GM19372 (cell line): ENCODE results near the gene PCDHGC3.
"Not testable (repeated sequence)": the region's sequence is repeated elsewhere in the genome, so short reads cannot be mapped to it uniquely, and the experiment has no call there.

Experiments
- ATAC-seq: cut with Tn5 transposase; IDR thresholded peaks from one replicate; pipeline ENCODE4 v1.9.1; 2021; ENCODE audit warnings: mild to moderate bottlenecking, low read depth, moderate library complexity; ENCODE audit not compliant: unreplicated experiment

The PCDHGC3 gene

DNA sequence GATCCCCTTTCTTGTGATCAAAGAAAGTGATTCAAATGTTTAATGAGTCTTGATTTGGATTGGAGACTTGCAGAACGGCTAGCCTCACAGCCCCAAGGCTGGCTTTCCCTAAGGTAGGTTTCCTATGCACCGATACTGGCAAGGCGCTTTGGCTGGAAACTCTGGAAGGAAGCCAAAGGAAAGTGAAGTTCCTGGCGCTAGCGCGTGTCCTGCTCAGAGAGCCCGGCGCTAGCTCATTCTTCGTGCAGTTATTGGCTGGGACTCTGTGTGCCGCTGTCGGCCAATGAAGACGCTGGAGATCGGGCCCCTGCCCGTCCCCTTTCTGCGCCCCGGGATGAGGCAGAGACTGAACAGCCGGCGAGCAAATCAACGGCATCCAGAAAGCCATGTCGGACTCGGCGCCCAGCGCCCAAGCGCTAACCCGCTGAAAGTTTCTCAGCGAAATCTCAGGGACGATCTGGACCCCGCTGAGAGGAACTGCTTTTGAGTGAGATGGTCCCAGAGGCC, at the start of gene PCDHGC3:
PCDHGC3 (plus strand) TSS at position 342 of the 507 bp plus-strand sequence; CDS start at position 493, 151 bp downstream.
- peak; percentile 95 for ATAC-seq

DNA sequence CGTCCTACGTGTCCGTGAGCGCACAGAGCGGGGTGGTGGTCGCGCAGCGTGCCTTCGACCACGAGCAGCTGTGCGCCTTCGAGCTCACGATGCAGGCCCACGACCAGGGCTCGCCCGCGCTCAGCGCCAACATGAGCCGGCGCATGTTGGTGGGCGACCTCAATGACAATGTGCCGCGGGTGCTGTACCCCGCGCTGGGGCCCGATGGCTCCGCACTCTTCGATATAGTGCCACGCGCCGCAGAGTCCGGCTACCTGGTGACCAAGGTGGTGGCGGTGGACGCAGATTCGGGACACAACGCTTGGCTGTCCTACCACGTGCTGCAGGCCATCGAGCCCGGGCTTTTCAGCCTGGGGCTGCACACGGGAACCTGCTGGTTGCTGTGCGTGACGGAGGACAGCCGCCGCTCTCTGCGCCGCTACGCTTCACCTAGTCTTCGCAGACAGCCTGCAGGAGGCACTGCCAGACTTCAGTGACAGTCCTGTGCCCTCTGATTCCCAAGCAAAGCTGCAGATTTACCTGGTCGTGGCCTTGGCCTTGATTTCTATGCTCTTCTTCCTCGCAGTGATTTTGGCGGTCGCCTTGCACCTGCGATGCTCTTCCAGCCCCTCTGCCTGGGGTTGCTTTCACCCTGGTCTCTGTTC, 47.9 kb upstream of the PCDHGC3 start:
- no peak for ATAC-seq

GRCh38 chr5:141430332-141431113, 45.2 kb upstream of the PCDHGC3 start, which contains the start of gene PCDHGA12:
PCDHGA12 (plus strand) TSS chr5:141430507; CDS start chr5:141430760, 253 bp downstream.
- peak; percentile 89 for ATAC-seq

DNA sequence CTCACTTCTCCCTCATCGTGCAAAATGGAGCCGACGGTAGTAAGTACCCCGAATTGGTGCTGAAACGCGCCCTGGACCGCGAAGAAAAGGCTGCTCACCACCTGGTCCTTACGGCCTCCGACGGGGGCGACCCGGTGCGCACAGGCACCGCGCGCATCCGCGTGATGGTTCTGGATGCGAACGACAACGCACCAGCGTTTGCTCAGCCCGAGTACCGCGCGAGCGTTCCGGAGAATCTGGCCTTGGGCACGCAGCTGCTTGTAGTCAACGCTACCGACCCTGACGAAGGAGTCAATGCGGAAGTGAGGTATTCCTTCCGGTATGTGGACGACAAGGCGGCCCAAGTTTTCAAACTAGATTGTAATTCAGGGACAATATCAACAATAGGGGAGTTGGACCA, 44.5 kb upstream of the PCDHGC3 start:
- ATAC-seq = no peak

- not testable (repeated sequence) for ATAC-seq
Measured at GRCh38 chr5:141432308-141432707, 43.5 kb upstream of the PCDHGC3 start.

DNA sequence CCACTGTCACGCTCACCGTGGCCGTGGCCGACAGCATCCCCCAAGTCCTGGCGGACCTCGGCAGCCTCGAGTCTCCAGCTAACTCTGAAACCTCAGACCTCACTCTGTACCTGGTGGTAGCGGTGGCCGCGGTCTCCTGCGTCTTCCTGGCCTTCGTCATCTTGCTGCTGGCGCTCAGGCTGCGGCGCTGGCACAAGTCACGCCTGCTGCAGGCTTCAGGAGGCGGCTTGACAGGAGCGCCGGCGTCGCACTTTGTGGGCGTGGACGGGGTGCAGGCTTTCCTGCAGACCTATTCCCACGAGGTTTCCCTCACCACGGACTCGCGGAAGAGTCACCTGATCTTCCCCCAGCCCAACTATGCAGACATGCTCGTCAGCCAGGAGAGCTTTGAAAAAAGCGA, 43.0 kb upstream of the PCDHGC3 start:
- ATAC-seq = not testable (repeated sequence)

- no peak for ATAC-seq
Measured at GRCh38 chr5:141434006-141434405, 41.8 kb upstream of the PCDHGC3 start.

DNA sequence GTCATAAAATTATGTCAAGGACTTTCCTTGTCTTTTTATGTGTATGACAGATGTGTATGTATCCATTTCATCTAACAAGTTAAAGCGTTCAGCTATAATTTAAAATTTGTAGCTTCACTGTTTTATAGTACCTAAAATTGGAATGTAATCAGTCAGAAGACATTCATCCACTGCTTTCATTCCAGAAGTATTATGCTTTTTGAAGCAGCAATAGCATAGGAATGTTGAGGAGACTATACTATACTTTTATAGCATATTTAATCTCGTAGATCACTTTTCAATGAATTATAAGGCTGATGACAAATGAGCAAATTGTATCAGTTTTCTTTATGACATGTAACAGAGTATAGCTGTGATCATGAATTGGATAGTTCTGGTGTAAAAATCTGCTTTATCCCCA, 38.5 kb upstream of the PCDHGC3 start:
- ATAC-seq = no peak

DNA sequence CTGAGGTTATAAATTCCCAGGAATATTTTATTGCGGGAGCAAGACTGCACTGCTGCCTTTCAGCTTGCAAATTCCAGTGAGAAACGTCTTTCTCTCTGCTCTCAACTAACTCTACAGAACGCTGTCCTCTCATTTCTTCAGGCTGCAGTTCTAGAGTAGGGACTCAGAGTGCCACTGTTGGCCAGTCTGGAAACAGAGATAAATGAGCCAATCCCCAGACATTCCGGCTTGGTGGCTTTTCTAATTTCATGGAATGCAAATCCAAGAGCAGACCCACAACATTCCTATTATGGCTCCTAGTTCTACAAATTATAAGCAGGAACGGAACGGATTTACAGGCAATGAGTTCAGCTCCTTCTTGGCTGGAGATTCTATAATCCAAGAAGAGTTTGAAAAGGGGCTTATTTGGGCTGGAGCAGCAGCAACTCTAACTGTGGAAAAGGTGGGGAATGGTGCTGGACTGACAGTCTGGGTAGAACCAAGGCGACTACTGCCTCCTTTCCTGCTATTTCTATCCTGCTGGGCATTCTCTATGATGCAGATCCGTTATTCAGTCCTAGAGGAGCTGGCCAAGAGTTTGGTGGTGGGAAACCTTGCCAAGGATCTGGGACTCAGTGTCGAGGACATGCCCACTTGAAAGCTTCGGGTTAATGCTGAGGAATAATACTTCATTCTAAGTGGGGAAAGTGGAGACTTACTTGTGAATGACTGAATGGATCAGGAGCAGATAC, 36.2 kb upstream of the PCDHGC3 start:
- ATAC-seq = no peak

DNA sequence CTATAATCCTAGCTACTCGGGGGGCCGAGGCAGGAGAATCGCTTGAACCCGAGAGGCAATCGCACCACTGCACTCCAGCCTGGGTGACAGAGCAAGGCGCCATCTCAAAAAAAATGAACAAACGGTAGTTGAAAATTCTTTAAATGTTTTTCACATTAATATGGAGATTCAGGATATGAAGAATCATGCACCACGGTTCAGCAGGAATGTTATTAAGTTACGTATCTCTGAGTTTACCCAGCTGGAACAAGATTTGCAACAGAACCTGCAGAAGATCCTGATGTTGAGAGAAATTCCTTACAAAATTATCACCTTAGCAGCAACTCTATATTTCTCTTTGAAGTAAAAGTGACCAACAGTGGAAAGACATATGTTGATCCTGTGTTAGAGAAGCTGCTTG, 35.4 kb upstream of the PCDHGC3 start:
- ATAC-seq = no peak

DNA sequence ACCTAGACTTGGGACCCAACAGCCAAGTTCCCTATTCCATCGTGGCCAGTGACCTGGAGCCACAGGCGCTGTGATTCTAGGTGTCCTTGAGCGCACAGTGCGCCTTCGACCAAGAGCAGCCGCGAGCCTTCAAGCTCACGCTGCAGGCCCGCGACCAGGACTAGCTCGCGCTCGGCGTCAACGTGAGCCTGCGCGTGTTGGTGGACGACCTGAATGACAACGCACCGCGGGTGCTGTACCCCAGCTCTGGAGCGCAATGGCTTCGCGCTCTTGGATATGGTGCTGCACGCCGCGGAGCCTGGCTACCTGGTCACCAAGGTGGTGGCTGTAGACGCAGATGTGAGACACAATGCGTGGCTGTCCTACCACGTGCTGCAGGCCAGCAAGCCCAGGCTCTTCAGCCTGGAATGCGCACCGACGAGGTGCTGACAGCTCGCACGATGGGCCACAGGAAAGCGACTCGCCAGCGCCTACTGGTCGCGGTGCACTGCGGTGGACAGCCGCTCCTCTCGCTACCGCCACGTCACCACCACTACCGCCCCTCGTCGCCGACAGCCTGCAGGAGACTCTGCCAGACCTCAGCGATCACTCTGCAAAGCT, 34.1 kb upstream of the PCDHGC3 start:
- ATAC-seq = no peak

GRCh38 chr5:141465351-141465750, 10.4 kb upstream of the PCDHGC3 start:
- no peak for ATAC-seq

- ATAC-seq = peak; percentile 20
Measured at GRCh38 chr5:141476132-141476911, 556 bp downstream of the PCDHGC3 start.

DNA sequence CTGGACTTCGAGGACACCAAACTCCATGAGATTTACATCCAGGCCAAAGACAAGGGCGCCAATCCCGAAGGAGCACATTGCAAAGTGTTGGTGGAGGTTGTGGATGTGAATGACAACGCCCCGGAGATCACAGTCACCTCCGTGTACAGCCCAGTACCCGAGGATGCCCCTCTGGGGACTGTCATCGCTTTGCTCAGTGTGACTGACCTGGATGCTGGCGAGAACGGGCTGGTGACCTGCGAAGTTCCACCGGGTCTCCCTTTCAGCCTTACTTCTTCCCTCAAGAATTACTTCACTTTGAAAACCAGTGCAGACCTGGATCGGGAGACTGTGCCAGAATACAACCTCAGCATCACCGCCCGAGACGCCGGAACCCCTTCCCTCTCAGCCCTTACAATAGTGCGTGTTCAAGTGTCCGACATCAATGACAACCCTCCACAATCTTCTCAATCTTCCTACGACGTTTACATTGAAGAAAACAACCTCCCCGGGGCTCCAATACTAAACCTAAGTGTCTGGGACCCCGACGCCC, 1.3 kb downstream of the PCDHGC3 start:
- ATAC-seq = no peak

DNA sequence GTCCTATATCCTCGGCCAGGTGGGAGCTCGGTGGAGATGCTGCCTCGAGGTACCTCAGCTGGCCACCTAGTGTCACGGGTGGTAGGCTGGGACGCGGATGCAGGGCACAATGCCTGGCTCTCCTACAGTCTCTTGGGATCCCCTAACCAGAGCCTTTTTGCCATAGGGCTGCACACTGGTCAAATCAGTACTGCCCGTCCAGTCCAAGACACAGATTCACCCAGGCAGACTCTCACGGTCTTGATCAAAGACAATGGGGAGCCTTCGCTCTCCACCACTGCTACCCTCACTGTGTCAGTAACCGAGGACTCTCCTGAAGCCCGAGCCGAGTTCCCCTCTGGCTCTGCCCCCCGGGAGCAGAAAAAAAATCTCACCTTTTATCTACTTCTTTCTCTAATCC, 2.0 kb downstream of the PCDHGC3 start:
- no peak for ATAC-seq

GRCh38 chr5:141478321-141478945, 2.7 kb downstream of the PCDHGC3 start:
- ATAC-seq = no peak

DNA sequence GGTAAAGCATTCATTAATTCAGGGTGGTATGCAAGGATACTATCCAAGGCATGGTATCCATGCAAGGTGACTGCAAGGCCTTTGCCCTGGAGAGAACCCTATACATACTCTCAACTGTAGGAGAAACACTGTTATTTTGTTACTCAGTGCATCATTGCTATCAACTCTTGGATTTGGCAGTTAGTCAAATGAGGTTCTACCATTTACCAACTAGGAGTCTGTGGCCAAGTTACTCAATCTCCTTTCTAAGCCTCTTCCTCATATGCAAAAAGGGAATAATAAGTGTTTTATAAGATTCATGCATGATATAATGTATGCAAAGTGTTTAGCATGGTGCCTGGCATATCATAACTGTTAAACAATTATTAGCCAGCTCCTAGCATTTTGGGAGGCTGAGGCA, 4.0 kb downstream of the PCDHGC3 start:
- ATAC-seq = no peak

DNA sequence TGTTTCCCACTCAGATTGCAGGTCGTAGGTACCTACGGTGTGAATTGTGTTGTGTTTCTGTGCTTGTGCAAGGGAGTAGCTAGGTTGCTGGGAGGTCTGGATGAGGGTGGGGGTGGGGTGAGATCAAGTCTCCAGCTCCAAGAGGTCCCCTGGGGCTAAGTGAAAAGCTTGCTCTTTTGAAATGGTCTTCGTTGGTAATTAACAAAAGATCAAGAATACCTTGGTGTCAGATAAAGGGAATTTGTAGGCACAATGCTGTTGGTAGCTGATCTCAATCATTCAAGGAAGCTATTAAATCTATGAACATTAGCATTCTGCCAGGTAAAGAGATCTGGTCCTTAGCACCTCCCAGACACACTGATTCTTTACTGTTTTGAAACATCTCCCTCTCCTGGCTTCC, 8.1 kb downstream of the PCDHGC3 start:
- no peak for ATAC-seq

DNA sequence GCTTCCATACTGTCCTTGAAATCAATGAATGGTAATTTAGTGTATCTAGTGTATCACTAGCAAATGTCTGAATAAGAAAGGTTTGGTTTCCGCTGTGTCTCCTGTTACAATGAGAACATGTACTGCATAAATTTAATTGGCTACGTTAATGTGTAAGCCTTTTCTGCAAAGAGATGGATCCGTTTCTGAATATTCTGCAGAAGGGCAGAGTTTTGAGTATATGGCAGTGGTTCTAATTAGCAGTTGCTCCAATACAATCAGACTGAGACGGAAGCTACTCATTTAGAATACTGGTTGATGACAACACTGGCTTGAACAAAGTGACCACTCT, 8.5 kb downstream of the PCDHGC3 start:
- ATAC-seq = no peak
